GM19043 (cell line): ENCODE data around the gene UBE2E3.

Experiments
- ATAC-seq: cut with Tn5 transposase; IDR thresholded peaks from one replicate; pipeline ENCODE4 v1.9.1; 2021; ENCODE audit warnings: low read depth; ENCODE audit not compliant: unreplicated experiment

UBE2E3 gene

GRCh38 chr2:180978903-180979748, 1.3 kb upstream of the UBE2E3 start:
- no peak for ATAC-seq

- no peak for ATAC-seq
Observed at GRCh38 chr2:180979749-180980105, 678 bp upstream of the UBE2E3 start.

- ATAC-seq = no peak
Observed at GRCh38 chr2:180980943-180981911, 822 bp downstream of the UBE2E3 start.

- ATAC-seq = peak; percentile 40
Observed at GRCh38 chr2:180983468-180984242, 3.2 kb downstream of the UBE2E3 start.

GRCh38 chr2:180985771-180986395, 5.5 kb downstream of the UBE2E3 start:
- no peak for ATAC-seq

- ATAC-seq = no peak
Observed at GRCh38 chr2:180987146-180987545, 6.7 kb downstream of the UBE2E3 start.

- no peak for ATAC-seq
Observed at GRCh38 chr2:180990337-180990736, 9.9 kb downstream of the UBE2E3 start.

- no peak for ATAC-seq
Observed at GRCh38 chr2:180990794-180991193, 10.4 kb downstream of the UBE2E3 start.

- no peak for ATAC-seq
Observed at GRCh38 chr2:180991361-180991760, 11.0 kb downstream of the UBE2E3 start.

GRCh38 chr2:180991820-180992219, 11.4 kb downstream of the UBE2E3 start:
- ATAC-seq = peak; percentile 54

GRCh38 chr2:180992994-180993393, 12.6 kb downstream of the UBE2E3 start:
- ATAC-seq = no peak

- no peak for ATAC-seq
Observed at GRCh38 chr2:180999274-180999964, 19.0 kb downstream of the UBE2E3 start.

GRCh38 chr2:181004647-181005325, 24.4 kb downstream of the UBE2E3 start:
- ATAC-seq = no peak

- no peak for ATAC-seq
Observed at GRCh38 chr2:181005326-181005655, 24.9 kb downstream of the UBE2E3 start.

- ATAC-seq = no peak
Observed at GRCh38 chr2:181005809-181006208, 25.4 kb downstream of the UBE2E3 start.

- no peak for ATAC-seq
Observed at GRCh38 chr2:181007086-181007837, 26.9 kb downstream of the UBE2E3 start.

GRCh38 chr2:181008407-181008806, 28.0 kb downstream of the UBE2E3 start:
- no peak for ATAC-seq

- ATAC-seq = no peak
Observed at GRCh38 chr2:181021199-181021789, 40.9 kb downstream of the UBE2E3 start.
